ENCODE measurements around the gene C12orf76.

The C12orf76 gene

DNA sequence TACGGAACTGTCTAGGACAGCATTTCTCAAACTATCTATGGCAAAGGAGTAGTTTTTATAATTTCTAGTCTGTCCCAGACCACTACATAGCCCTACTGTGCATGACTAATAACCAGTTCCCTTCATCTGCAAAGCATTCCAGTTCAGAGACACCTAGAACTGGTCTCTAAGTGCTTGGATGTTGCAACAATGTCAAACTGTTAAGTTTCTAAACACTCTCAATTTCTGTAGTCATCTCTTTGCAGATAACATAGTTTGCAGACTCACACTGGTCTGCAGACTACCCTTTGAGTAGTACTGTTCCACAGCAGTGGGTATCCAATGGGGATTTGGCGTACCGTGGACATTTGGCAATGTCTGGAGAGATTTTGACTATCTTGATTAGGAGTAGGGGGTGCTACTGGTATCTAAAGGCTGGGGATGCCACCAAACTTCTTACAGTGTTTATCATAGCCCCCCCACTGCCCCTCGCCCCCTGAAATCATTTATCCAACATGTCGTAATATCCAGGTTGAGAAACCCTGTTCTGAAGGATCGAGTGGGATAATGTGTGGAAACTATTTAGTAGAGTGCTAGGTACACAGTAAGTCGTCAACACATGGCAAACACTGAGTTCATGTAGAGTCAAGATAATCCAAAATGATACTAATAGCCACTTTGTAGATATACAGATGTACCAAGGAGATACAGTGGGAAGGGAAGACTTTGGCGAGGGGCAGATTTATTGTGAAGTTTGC lies 1.7 kb downstream of the C12orf76 start:
- Histone ChIP-seq H3K36me3 (replicated peaks; ENCODE audit: insufficient read depth, low read length) (no peaks in the 10 kb centered on the region), H3K79me2 (ENCODE audit: low read length) (peaks cover 20% of the 10 kb centered on the region), H4K20me1 (ENCODE audit: insufficient read depth, low read length) (no peaks in the 10 kb centered on the region), H3K4me3 (ENCODE audit: low read length) (no peak overlapping the region), H3K4me1 (ENCODE audit: low read length) (no peaks in the 10 kb centered on the region), H3K9ac (ENCODE audit: low read length) (no peak overlapping the region), H3K4me2 (ENCODE audit: low read depth, low read length) (no peak overlapping the region), H3K9me2 (replicated peaks; ENCODE audit: insufficient read depth, low read length) (no peaks in the 10 kb centered on the region), H2AFZ (ENCODE audit: low read length) (no peak overlapping the region), H3K27me3 (replicated peaks; ENCODE audit: insufficient read depth, low read length) (no peaks in the 10 kb centered on the region), H3K9me3 (replicated peaks; ENCODE audit: insufficient read depth, low read length) (no peaks in the 10 kb centered on the region), H3F3A (ENCODE audit: insufficient read depth, low read length) (no peaks in the 10 kb centered on the region; the same call in 1 of the 2 replicates), H3K27ac (ENCODE audit: low read length) (no peak overlapping the region)
- no peak for DNase-seq
- no peak for TF ChIP-seq EZH2 (optimal IDR thresholded peaks at IDR 0.05; ENCODE audit: low read depth, low read length)
- TF ChIP-seq, protein P1, sequence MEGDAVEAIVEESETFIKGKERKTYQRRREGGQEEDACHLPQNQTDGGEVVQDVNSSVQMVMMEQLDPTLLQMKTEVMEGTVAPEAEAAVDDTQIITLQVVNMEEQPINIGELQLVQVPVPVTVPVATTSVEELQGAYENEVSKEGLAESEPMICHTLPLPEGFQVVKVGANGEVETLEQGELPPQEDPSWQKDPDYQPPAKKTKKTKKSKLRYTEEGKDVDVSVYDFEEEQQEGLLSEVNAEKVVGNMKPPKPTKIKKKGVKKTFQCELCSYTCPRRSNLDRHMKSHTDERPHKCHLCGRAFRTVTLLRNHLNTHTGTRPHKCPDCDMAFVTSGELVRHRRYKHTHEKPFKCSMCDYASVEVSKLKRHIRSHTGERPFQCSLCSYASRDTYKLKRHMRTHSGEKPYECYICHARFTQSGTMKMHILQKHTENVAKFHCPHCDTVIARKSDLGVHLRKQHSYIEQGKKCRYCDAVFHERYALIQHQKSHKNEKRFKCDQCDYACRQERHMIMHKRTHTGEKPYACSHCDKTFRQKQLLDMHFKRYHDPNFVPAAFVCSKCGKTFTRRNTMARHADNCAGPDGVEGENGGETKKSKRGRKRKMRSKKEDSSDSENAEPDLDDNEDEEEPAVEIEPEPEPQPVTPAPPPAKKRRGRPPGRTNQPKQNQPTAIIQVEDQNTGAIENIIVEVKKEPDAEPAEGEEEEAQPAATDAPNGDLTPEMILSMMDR (IDR thresholded peaks at IDR 0.05; ENCODE audit: low read length) = no peak
- no peak for TF ChIP-seq EZH2phosphoT487 (IDR thresholded peaks at IDR 0.05; ENCODE audit: low read length)

DNA sequence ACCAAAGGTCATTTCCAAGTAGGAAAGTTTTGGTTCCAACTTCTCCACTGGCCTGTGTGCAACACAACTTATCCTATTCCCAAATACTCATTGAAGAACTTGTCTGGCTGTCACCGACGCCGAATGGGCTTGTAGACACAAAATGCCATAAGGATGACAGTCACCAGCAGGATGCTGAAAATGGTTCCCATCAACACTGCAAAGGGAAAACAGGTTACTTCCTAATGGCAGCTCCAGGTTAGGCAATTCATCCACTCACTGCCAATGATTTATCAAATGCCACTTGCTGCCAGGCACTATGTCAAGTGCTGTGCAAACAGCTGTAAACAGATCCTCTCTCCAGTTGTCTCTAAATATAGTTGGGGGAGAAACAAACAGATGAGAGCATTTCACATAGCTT lies 6.1 kb downstream of the C12orf76 start:
- Histone ChIP-seq H3K36me3 (replicated peaks; ENCODE audit: insufficient read depth, low read length) (no peaks in the 10 kb centered on the region), H2AFZ (ENCODE audit: low read length) (no peak overlapping the region), H4K20me1 (ENCODE audit: insufficient read depth, low read length) (no peaks in the 10 kb centered on the region), H3K4me1 (ENCODE audit: low read length) (no peaks in the 10 kb centered on the region), H3K9me2 (replicated peaks; ENCODE audit: insufficient read depth, low read length) (no peaks in the 10 kb centered on the region), H3K27ac (ENCODE audit: low read length) (no peak overlapping the region), H3K79me2 (ENCODE audit: low read length) (peaks cover 10% of the 10 kb centered on the region), H3K4me2 (ENCODE audit: low read depth, low read length) (no peak overlapping the region), H3K4me3 (ENCODE audit: low read length) (no peak overlapping the region), H3K27me3 (replicated peaks; ENCODE audit: insufficient read depth, low read length) (no peaks in the 10 kb centered on the region), H3K9me3 (replicated peaks; ENCODE audit: insufficient read depth, low read length) (no peaks in the 10 kb centered on the region), H3F3A (ENCODE audit: insufficient read depth, low read length) (no peaks in the 10 kb centered on the region), H3K9ac (ENCODE audit: low read length) (no peak overlapping the region)
- no peak for DNase-seq
- no peak for TF ChIP-seq EZH2 (optimal IDR thresholded peaks at IDR 0.05; ENCODE audit: low read depth, low read length)
- TF ChIP-seq EZH2phosphoT487 (IDR thresholded peaks at IDR 0.05; ENCODE audit: low read length) = no peak
- TF ChIP-seq, protein P1 (IDR thresholded peaks at IDR 0.05; ENCODE audit: low read length) = no peak

DNA sequence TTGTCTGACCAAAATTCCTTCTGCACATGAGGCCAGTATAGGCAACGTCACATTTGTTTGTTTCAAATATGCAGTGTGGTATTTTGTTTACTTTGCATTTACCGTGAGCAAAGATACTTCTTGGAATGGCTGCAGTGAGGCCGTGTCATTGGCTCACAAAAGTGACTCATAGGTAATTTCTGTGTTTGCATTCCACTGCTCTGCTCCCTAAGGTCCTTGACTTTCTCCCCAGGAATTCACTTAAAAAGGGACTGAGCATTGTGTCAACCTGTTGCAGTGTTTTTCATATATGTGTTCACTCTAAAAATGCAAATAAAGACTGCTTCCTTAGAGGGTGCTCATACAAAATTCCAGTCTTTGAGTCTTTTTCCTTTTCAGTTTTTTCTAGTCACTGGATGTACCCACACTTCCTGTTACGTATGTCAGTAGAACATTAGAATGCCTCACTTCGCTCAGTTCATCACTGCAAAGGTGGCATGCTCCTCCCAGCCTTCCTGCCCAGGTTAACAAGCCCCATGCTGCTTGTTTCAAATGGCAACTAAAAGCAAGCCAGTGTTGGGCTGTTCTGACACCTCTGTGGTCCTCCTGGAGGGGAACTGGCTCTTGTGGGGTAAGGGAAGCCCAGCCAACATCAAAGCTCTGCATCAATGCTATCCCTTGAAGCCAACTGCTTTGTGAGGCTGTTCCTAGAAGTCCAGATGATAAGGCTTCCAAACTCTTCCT lies 9.1 kb downstream of the C12orf76 start:
- H3K4me2 ChIP-seq (ENCODE audit: low read depth, low read length) = no peak overlapping the region
- TF ChIP-seq EZH2 (optimal IDR thresholded peaks at IDR 0.05; ENCODE audit: low read depth, low read length) (no peak), EZH2phosphoT487 (IDR thresholded peaks at IDR 0.05; ENCODE audit: low read length) (no peak)
- TF ChIP-seq, protein P1 (IDR thresholded peaks at IDR 0.05; ENCODE audit: low read length) = no peak
- H2AFZ ChIP-seq (ENCODE audit: low read length) = no peak overlapping the region
- DNase-seq = no peak
- no peak overlapping the region for H3K4me3 ChIP-seq (ENCODE audit: low read length)
- no peaks in the 10 kb centered on the region for H3K9me2 ChIP-seq (replicated peaks; ENCODE audit: insufficient read depth, low read length)
- H3F3A ChIP-seq (ENCODE audit: insufficient read depth, low read length) = no peaks in the 10 kb centered on the region
- no peak overlapping the region for H3K27ac ChIP-seq (ENCODE audit: low read length)
- H4K20me1 ChIP-seq (ENCODE audit: insufficient read depth, low read length) = no peaks in the 10 kb centered on the region
- no peaks in the 10 kb centered on the region for H3K27me3 ChIP-seq (replicated peaks; ENCODE audit: insufficient read depth, low read length)
- H3K9ac ChIP-seq (ENCODE audit: low read length) = no peak overlapping the region
- no peaks in the 10 kb centered on the region for H3K36me3 ChIP-seq (replicated peaks; ENCODE audit: insufficient read depth, low read length)
- H3K9me3 ChIP-seq (replicated peaks; ENCODE audit: insufficient read depth, low read length) = no peaks in the 10 kb centered on the region
- no peaks in the 10 kb centered on the region for H3K79me2 ChIP-seq (ENCODE audit: low read length)
- H3K4me1 ChIP-seq (ENCODE audit: low read length) = no peaks in the 10 kb centered on the region
